Measurements from ENCODE around the gene CLEC19A. TPM values are rescaled to one million over a fixed set of nuclear protein-coding genes. Genes with fewer than 3 reads are reported as not detected.

The CLEC19A gene
- total RNA-seq (ENCODE audit: low replicate concordance), result 1.9 and 8.2 TPM in 2 replicates

DNA sequence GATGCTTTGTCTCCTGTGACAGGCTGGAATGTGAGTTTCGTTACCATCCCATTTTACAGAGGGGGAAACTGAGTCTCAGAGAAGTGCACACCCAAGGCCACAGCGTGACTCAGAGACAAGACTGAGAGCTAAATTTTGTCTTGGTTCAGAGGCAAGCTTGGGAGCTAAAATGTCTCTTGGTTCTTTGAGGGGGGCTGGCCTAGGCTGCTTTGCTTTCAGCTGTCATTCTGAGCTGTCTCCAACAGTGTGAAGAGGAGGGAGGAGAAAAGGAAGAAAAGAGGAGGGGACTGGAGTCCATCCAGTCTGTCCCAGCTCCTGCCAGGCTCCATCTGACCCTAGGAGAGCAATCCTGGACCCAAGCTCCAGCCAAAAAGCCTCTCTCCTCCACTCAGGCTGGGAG, at the start of gene CLEC19A:
CLEC19A (plus strand) TSS at position 301 of the 400 bp plus-strand sequence. CDS start 121 bp downstream, outside the sequence.
- Histone ChIP-seq H3K27ac (no peak within 1 kb of the TSS), H3K9ac (no peak within 1 kb of the TSS), H3K4me2 (no peak within 1 kb of the TSS), H3K9me3 (ENCODE audit: low read depth) (no peaks in the 10 kb centered on the region), H3K4me3 (no peak within 1 kb of the TSS), H3K27me3 (no peaks in the 10 kb centered on the region), H2AFZ (replicated peaks) (no peak within 1 kb of the TSS), H3F3A (ENCODE audit: low read depth) (peaks cover 26% of the 10 kb centered on the region), H3K36me3 (no peaks in the 10 kb centered on the region), H4K20me1 (ENCODE audit: low read depth) (no peaks in the 10 kb centered on the region), H3K79me2 (ENCODE audit: low read depth) (no peaks in the 10 kb centered on the region), H3K4me1 (peaks cover 40% of the 10 kb centered on the region)
- Mint-ChIP-seq H3K27ac (no peak within 1 kb of the TSS), H3K4me1 (peaks cover 60% of the 10 kb centered on the region), H3K36me3 (no peaks in the 10 kb centered on the region), H3K27me3 (ENCODE audit: insufficient read depth, low read depth) (peaks cover 7% of the 10 kb centered on the region), H3K9me3 (peaks cover 1% of the 10 kb centered on the region), H3K4me3 (peak within 1 kb of the TSS; percentile 2)
- DNase-seq (ENCODE audit: low spot score), result no peak
- TF ChIP-seq, protein P1, sequence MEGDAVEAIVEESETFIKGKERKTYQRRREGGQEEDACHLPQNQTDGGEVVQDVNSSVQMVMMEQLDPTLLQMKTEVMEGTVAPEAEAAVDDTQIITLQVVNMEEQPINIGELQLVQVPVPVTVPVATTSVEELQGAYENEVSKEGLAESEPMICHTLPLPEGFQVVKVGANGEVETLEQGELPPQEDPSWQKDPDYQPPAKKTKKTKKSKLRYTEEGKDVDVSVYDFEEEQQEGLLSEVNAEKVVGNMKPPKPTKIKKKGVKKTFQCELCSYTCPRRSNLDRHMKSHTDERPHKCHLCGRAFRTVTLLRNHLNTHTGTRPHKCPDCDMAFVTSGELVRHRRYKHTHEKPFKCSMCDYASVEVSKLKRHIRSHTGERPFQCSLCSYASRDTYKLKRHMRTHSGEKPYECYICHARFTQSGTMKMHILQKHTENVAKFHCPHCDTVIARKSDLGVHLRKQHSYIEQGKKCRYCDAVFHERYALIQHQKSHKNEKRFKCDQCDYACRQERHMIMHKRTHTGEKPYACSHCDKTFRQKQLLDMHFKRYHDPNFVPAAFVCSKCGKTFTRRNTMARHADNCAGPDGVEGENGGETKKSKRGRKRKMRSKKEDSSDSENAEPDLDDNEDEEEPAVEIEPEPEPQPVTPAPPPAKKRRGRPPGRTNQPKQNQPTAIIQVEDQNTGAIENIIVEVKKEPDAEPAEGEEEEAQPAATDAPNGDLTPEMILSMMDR (IDR thresholded peaks at IDR 0.05), result no peak
- no peak for TF ChIP-seq EZH2 (IDR thresholded peaks at IDR 0.05)

DNA sequence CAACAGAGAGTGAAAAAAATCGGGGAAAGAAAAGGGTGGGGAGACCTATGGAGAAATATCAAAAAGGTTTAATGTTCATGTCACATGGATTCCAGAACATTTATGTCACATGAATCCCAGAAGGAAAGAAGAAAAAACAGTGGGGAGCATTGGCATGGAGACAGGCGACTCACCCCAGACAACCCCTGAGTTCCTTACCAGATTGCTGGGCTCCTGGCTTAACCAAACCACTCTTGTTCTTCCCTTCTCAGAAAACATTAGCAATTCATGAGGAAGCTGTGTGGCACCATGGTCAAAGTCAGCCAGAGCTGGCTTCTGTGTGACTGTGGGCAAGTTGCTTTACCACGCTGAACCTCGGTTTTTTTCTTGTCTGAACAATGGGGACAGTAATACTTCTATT, 49.6 kb upstream of the CLEC19A start:
- no peaks in the 10 kb centered on the region for H3F3A ChIP-seq (ENCODE audit: low read depth)
- H3K36me3 Mint-ChIP-seq, result peaks cover 37% of the 10 kb centered on the region
- DNase-seq (ENCODE audit: low spot score), result no peak
- no peak for TF ChIP-seq EZH2phosphoT487 (IDR thresholded peaks at IDR 0.05)
- no peak for TF ChIP-seq EZH2 (IDR thresholded peaks at IDR 0.05)
- TF ChIP-seq, protein P1 (IDR thresholded peaks at IDR 0.05), result no peak
- H3K9me3 Mint-ChIP-seq, result peaks cover 29% of the 10 kb centered on the region
- peaks cover 2% of the 10 kb centered on the region for H3K4me1 Mint-ChIP-seq
- H3K4me2 ChIP-seq, result no peak overlapping the region
- no peak overlapping the region for H3K27ac ChIP-seq
- no peaks in the 10 kb centered on the region for H4K20me1 ChIP-seq (ENCODE audit: low read depth)
- no peak overlapping the region for H3K27ac Mint-ChIP-seq
- no peaks in the 10 kb centered on the region for H3K79me2 ChIP-seq (ENCODE audit: low read depth)
- H3K27me3 Mint-ChIP-seq (ENCODE audit: insufficient read depth, low read depth), result no peaks in the 10 kb centered on the region
- H3K4me3 ChIP-seq, result no peak overlapping the region
- no peak overlapping the region for H3K4me3 Mint-ChIP-seq
- peaks cover 9% of the 10 kb centered on the region for H3K9me3 ChIP-seq (ENCODE audit: low read depth)
- H3K27me3 ChIP-seq, result no peaks in the 10 kb centered on the region
- H3K36me3 ChIP-seq, result no peaks in the 10 kb centered on the region
- H3K4me1 ChIP-seq, result no peaks in the 10 kb centered on the region
- no peak overlapping the region for H3K9ac ChIP-seq
- H2AFZ ChIP-seq (replicated peaks), result no peak overlapping the region

- H3K27ac ChIP-seq, result no peak overlapping the region
- H3F3A ChIP-seq (ENCODE audit: low read depth), result no peaks in the 10 kb centered on the region
- Mint-ChIP-seq H3K36me3 (peaks cover 34% of the 10 kb centered on the region), H3K4me1 (peaks cover 2% of the 10 kb centered on the region), H3K27me3 (ENCODE audit: insufficient read depth, low read depth) (no peaks in the 10 kb centered on the region), H3K9me3 (peaks cover 29% of the 10 kb centered on the region), H3K27ac (no peak overlapping the region), H3K4me3 (no peak overlapping the region)
- H3K36me3 ChIP-seq, result no peaks in the 10 kb centered on the region
- no peaks in the 10 kb centered on the region for H4K20me1 ChIP-seq (ENCODE audit: low read depth)
- no peak overlapping the region for H3K4me3 ChIP-seq
- no peak overlapping the region for H3K9ac ChIP-seq
- no peaks in the 10 kb centered on the region for H3K4me1 ChIP-seq
- no peak overlapping the region for H3K4me2 ChIP-seq
- no peak overlapping the region for H2AFZ ChIP-seq (replicated peaks)
- no peak for DNase-seq (ENCODE audit: low spot score)
- TF ChIP-seq EZH2 (IDR thresholded peaks at IDR 0.05), result no peak
- no peak for TF ChIP-seq EZH2phosphoT487 (IDR thresholded peaks at IDR 0.05)
- TF ChIP-seq, protein P1 (IDR thresholded peaks at IDR 0.05), result no peak
- H3K27me3 ChIP-seq, result no peaks in the 10 kb centered on the region
- H3K79me2 ChIP-seq (ENCODE audit: low read depth), result no peaks in the 10 kb centered on the region
- peaks cover 9% of the 10 kb centered on the region for H3K9me3 ChIP-seq (ENCODE audit: low read depth)
Measured at GRCh38 chr16:19236561-19237209, 48.8 kb upstream of the CLEC19A start.
